B cell (primary cell): Measurements from ENCODE around the gene FAR1. TPM values are rescaled to one million over a fixed set of nuclear protein-coding genes. Genes with fewer than 3 reads are reported as not detected.

ENCODE experiments used
- ATAC-seq: fragments of 200-7000 bp; cut with Tn5 transposase; one replicate; pipeline ENCODE4 v1.10.0; 2021; ENCODE audit warnings: low read depth, mild to moderate bottlenecking, moderate number of reproducible peaks, moderate library complexity
- CTCF ChIA-PET: fragments of 350-600 bp; sonication (Branson Sonifier 250); formaldehyde crosslinking; loops from one replicate; lab custom pipeline; 2021; ENCODE audit warnings: antibody characterized with exemption, inconsistent platforms; lab: Charles Lee
- POLR2A ChIA-PET: fragments of 350-600 bp; sonication (Branson Sonifier 250); formaldehyde crosslinking; loops from one replicate; lab custom pipeline; 2021; ENCODE audit warnings: antibody characterized with exemption; lab: Charles Lee
- DNase-seq: peaks from one replicate; pipeline ENCODE4 v3.0.0; 2013
- H2AFZ ChIP-seq: 2 replicates; pipeline ENCODE4 v1.6.1; 2012; ENCODE audit warnings: mild to moderate bottlenecking, low read depth, low read length; ENCODE audit not compliant: insufficient read depth, poor library complexity, severe bottlenecking
- H3K27ac ChIP-seq, 2 donors: 1 replicate in 1 of 2; 2 replicates in 1 of 2; pipeline ENCODE4 v1.5.1; 2012 to 2013; ENCODE audit warnings: low read length in 2 of 2, mild to moderate bottlenecking in 2 of 2, moderate library complexity in 1 of 2
- H3K27me3 ChIP-seq, 4 experiments: fragments of 200-600 bp in 1 of 4; sonication (generic) in 1 of 4; replicated peaks in 1 of 4; 1 replicate in 2 of 4; 2 replicates in 2 of 4; pipeline versions ENCODE4 v1.6.1 to v1.7.0; 2013 to 2016; ENCODE audit warnings: low read length in 3 of 4, mild to moderate bottlenecking in 2 of 4, mixed read lengths in 1 of 4, moderate library complexity in 1 of 4; ENCODE audit not compliant: insufficient read depth in 4 of 4, control insufficient read depth in 3 of 4; ENCODE audit errors: control extremely low read depth in 1 of 4
- H3K36me3 ChIP-seq, 2 experiments: replicated peaks in 1 of 2; 1 replicate in 1 of 2; 2 replicates in 1 of 2; pipeline versions ENCODE4 v1.6.1 to v1.7.1; 2013; ENCODE audit warnings: low read length in 1 of 2; ENCODE audit not compliant: insufficient read depth in 2 of 2, control insufficient read depth in 1 of 2; ENCODE audit errors: control extremely low read depth in 1 of 2, extremely low read depth in 1 of 2
- H3K4me1 ChIP-seq, 2 donors: fragments of 200-600 bp in 1 of 2; sonication (generic) in 1 of 2; 1 replicate in 1 of 2; 2 replicates in 1 of 2; pipeline versions ENCODE4 v1.5.1 to v1.6.1; 2013 to 2017; ENCODE audit warnings: low read length in 2 of 2; ENCODE audit not compliant: control insufficient read depth in 2 of 2, insufficient read depth in 2 of 2
- H3K4me2 ChIP-seq: replicated peaks from 2 replicates; pipeline ENCODE3; 2012; ENCODE audit warnings: mild to moderate bottlenecking, low read depth, low read length; ENCODE audit not compliant: poor library complexity, severe bottlenecking
- H3K4me3 ChIP-seq, 5 experiments: fragments of 200-600 bp in 1 of 5; sonication (generic) in 1 of 5; 1 replicate in 3 of 5; 2 replicates in 2 of 5; pipeline versions ENCODE4 v1.5.1 to v1.7.0; 2011 to 2016; ENCODE audit warnings: low read length in 4 of 5, mild to moderate bottlenecking in 4 of 5, low read depth in 2 of 5, control low read depth in 1 of 5, moderate library complexity in 1 of 5; ENCODE audit not compliant: insufficient read depth in 1 of 5; ENCODE audit errors: control extremely low read depth in 1 of 5, extremely low read depth in 1 of 5
- H3K79me2 ChIP-seq: fragments of 200-600 bp; sonication (generic); one replicate; pipeline ENCODE4 v1.6.0; 2016; ENCODE audit warnings: low read length; ENCODE audit not compliant: control insufficient read depth, insufficient read depth
- H3K9ac ChIP-seq: fragments of 200-600 bp; sonication (generic); 2 replicates; pipeline ENCODE4 v1.6.1; 2017; ENCODE audit warnings: mild to moderate bottlenecking, low read length, moderate library complexity
- H3K9me3 ChIP-seq, 3 donors: one replicate each; pipeline versions ENCODE4 v1.6.1 to v1.7.1; 2013; ENCODE audit warnings: low read length in 2 of 3; ENCODE audit not compliant: control insufficient read depth in 2 of 3, insufficient read depth in 1 of 3; ENCODE audit errors: control extremely low read depth in 1 of 3
- H4K20me1 ChIP-seq: 2 replicates; pipeline ENCODE4 v1.6.0; 2012; ENCODE audit warnings: mild to moderate bottlenecking, low read length; ENCODE audit not compliant: insufficient read depth, control insufficient read depth, poor library complexity, severe bottlenecking
- H3K27ac Mint-ChIP-seq: one replicate; pipeline ENCODE4 v1.8.0; 2021; ENCODE audit warnings: mixed read lengths
- H3K27me3 Mint-ChIP-seq: one replicate; pipeline ENCODE4 v1.8.0; 2021; ENCODE audit warnings: mixed read lengths
- H3K4me1 Mint-ChIP-seq: one replicate; pipeline ENCODE4 v1.8.0; 2021; ENCODE audit warnings: mixed read lengths
- H3K4me3 Mint-ChIP-seq: one replicate; pipeline ENCODE4 v1.8.0; 2021; ENCODE audit warnings: mixed read lengths
- H3K9me3 Mint-ChIP-seq: one replicate; pipeline ENCODE4 v1.8.0; 2022; ENCODE audit warnings: mixed read lengths; ENCODE audit not compliant: insufficient read depth
- EZH2 ChIP-seq: IDR thresholded peaks from 2 replicates; pipeline ENCODE4 v1.6.1; 2012; ENCODE audit warnings: borderline replicate concordance, low read depth, mild to moderate bottlenecking, moderate library complexity, low read length; ENCODE audit not compliant: insufficient read depth, poor library complexity, severe bottlenecking
- WGBS: methylation state at CpG from one replicate; pipeline ENCODE4 v1.1.5; 2013; ENCODE audit warnings: missing lambda C conversion rate; ENCODE audit not compliant: insufficient coverage; 5-methylcytosine and 5-hydroxymethylcytosine counted together
- intact Hi-C: fragments of 100-400 bp; cut with micrococcal nuclease; formaldehyde crosslinking; loops from one replicate; pipeline ENCODE4 v1.10.0; 2022
- polyA plus RNA-seq: library from polyadenylated mRNA; depleted of rRNA; stranded (reverse); fragments of >200 nt; gene quantifications from 2 replicates; pipeline ENCODE4 v1.2.3, GENCODE V29; 2012
- total RNA-seq, 2 donors: library from RNA; stranded (reverse); fragments of 120-200 nt in 1 of 2; gene quantifications; 1 replicate in 1 of 2; 2 replicates in 1 of 2; pipeline versions ENCODE4 v1.2.3 to v1.2.4, GENCODE V29; 2013 to 2022
- TF ChIP-seq, protein P1 (sequence below): fragments of 200-600 bp; IDR thresholded peaks from one replicate; pipeline ENCODE4 v1.8.0; 2022; ENCODE audit warnings: antibody characterized with exemption, mild to moderate bottlenecking

FAR1 gene
- total and polyA plus RNA-seq, 2 donors (not counting 1 experiment from before 2014, with no cell fraction given): 8.1 to 44.8 TPM

DNA sequence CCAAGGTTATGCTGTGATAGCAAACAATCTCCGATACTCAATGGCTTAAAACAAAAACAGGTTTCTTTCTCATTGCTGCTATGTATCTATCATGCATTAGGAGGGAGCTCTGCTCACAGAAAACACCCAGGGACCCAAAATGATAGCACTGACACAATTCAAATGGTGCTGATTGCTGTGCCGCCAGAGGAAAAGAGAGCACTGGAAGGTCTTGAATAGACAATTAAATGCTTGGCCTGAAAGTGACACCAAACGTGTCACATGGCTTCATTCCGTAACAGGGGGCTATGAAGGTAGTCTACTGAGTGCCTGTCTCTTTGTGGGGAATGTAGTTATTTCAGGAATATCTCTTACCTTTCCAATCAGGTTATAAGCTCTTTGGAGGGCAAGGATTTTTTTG lies 94.2 kb downstream of the FAR1 start:
- DNase-seq: no peak
- Histone ChIP-seq H4K20me1 (no peaks in the 10 kb centered on the region), H3K4me1 (no peaks in the 10 kb centered on the region), H2AFZ (no peak overlapping the region), H3K36me3 (no peaks in the 10 kb centered on the region), H3K79me2 (no peaks in the 10 kb centered on the region), H3K4me2 (no peak overlapping the region), H3K9ac (no peak overlapping the region), H3K27ac (no peak overlapping the region), H3K9me3 (no peaks in the 10 kb centered on the region), H3K4me3 (no peak overlapping the region), H3K27me3 (no peaks in the 10 kb centered on the region)
- TF ChIP-seq EZH2: no peak
- TF ChIP-seq, protein P1, sequence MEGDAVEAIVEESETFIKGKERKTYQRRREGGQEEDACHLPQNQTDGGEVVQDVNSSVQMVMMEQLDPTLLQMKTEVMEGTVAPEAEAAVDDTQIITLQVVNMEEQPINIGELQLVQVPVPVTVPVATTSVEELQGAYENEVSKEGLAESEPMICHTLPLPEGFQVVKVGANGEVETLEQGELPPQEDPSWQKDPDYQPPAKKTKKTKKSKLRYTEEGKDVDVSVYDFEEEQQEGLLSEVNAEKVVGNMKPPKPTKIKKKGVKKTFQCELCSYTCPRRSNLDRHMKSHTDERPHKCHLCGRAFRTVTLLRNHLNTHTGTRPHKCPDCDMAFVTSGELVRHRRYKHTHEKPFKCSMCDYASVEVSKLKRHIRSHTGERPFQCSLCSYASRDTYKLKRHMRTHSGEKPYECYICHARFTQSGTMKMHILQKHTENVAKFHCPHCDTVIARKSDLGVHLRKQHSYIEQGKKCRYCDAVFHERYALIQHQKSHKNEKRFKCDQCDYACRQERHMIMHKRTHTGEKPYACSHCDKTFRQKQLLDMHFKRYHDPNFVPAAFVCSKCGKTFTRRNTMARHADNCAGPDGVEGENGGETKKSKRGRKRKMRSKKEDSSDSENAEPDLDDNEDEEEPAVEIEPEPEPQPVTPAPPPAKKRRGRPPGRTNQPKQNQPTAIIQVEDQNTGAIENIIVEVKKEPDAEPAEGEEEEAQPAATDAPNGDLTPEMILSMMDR: no peak
- no peak for ATAC-seq
- intact Hi-C loops: no loop called here
- no peaks in the 10 kb centered on the region for H3K4me1 Mint-ChIP-seq
- ChIA-PET POLR2A (no interaction called here), CTCF (interaction anchor here (1.5 kb wide), 1 partner anchor 10 kb away, joined by 5 read pairs; no protein-coding TSS in a partner anchor)
- H3K4me3 Mint-ChIP-seq: no peak overlapping the region
- no CpG with 5 or more reads among the region's 4 CpGs for WGBS
- H3K27ac Mint-ChIP-seq: no peak overlapping the region
- peaks cover 4% of the 10 kb centered on the region for H3K27me3 Mint-ChIP-seq
- H3K9me3 Mint-ChIP-seq: no peaks in the 10 kb centered on the region

DNA sequence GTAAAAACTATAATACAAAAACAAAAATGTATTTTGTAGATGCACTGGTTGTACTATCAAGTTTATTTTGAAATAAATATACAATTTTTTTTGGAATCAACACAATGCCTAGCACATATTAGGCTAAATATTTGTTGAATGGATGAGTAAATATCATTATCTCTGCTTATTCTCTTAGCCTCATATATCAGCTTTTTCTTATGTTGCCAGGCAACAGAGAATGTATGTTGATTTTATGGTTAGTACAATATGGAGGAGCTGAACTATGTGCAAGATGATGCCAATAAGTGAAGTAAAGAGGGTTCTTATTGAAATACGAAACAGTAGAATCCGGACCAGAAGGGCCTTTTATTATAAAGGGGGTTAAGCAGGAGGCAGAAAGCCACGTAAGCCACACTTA lies 94.9 kb downstream of the FAR1 start:
- ATAC-seq (no peak), DNase-seq (no peak)
- Histone ChIP-seq H3K27me3 (no peaks in the 10 kb centered on the region), H3K27ac (no peak overlapping the region), H3K4me3 (no peak overlapping the region), H3K4me2 (no peak overlapping the region), H3K79me2 (no peaks in the 10 kb centered on the region), H4K20me1 (no peaks in the 10 kb centered on the region), H2AFZ (no peak overlapping the region), H3K9ac (no peak overlapping the region), H3K9me3 (no peaks in the 10 kb centered on the region), H3K4me1 (no peaks in the 10 kb centered on the region), H3K36me3 (no peaks in the 10 kb centered on the region)
- no peaks in the 10 kb centered on the region for H3K4me1 Mint-ChIP-seq
- H3K27me3 Mint-ChIP-seq: peaks cover 3% of the 10 kb centered on the region
- no peak overlapping the region for H3K27ac Mint-ChIP-seq
- intact Hi-C loops: no loop called here
- CTCF ChIA-PET: interaction anchor here (1.5 kb wide), 1 partner anchor 9 kb away, joined by 5 read pairs; no protein-coding TSS in a partner anchor
- H3K4me3 Mint-ChIP-seq: no peak overlapping the region
- WGBS: no CpG with 5 or more reads among the region's 3 CpGs
- POLR2A ChIA-PET: no interaction called here
- TF ChIP-seq, protein P1: no peak
- no peak for TF ChIP-seq EZH2
- no peaks in the 10 kb centered on the region for H3K9me3 Mint-ChIP-seq
